IMR-90 (cell line): ENCODE data around the gene RALGAPA2. TPM values are rescaled to one million over a fixed set of nuclear protein-coding genes. Genes with fewer than 3 reads are reported as not detected.

Source experiments
- ATAC-seq: fragments of 200-7000 bp; cut with Tn5 transposase; 2 replicates; pipeline ENCODE4 v1.9.1; 2020; ENCODE audit warnings: low read depth, mild to moderate bottlenecking, moderate library complexity
- BruUV-seq: library from RNA; stranded (reverse); fragments of 400-500 nt; replicated peaks from 2 replicates; lab custom pipeline; 2021; lab: Mats Ljungman, UMichigan
- CTCF ChIA-PET: fragments of 300-600 bp; formaldehyde crosslinking; extraction: SDS; loops from one replicate; lab custom pipeline; 2021; ENCODE audit warnings: antibody characterized with exemption; lab: Yijun Ruan, JAX
- POLR2A ChIA-PET: fragments of 300-600 bp; sonication (Branson Sonifier 250); formaldehyde crosslinking; loops from one replicate; lab custom pipeline; 2022; ENCODE audit warnings: antibody characterized with exemption; ENCODE audit not compliant: unreplicated experiment; lab: Charles Lee
- DNase-seq: peaks from one replicate; pipeline ENCODE4 v3.0.0; 2013
- H2AFZ ChIP-seq: replicated peaks from 2 replicates; pipeline ENCODE3; 2013; ENCODE audit warnings: low read length, mild to moderate bottlenecking; ENCODE audit not compliant: poor library complexity
- H2AK5ac ChIP-seq: 2 replicates; pipeline ENCODE4 v1.6.1; 2013; ENCODE audit warnings: low read depth, low read length, inconsistent platforms
- H2AK9ac ChIP-seq: replicated peaks from 2 replicates; pipeline ENCODE3; 2013; ENCODE audit warnings: mild to moderate bottlenecking, low read depth, low read length, moderate library complexity; ENCODE audit not compliant: poor library complexity
- H2BK120ac ChIP-seq: 2 replicates; pipeline ENCODE4 v1.6.1; 2013; ENCODE audit warnings: low read depth, low read length, inconsistent platforms
- H2BK15ac ChIP-seq: 3 replicates; pipeline ENCODE4 v1.6.1; 2013; ENCODE audit warnings: low read depth, low read length, inconsistent platforms
- H2BK20ac ChIP-seq: 2 replicates; pipeline ENCODE4 v1.6.1; 2013; ENCODE audit warnings: low read depth, mild to moderate bottlenecking, inconsistent platforms, low read length, moderate library complexity
- H2BK5ac ChIP-seq: 2 replicates; pipeline ENCODE4 v1.6.1; 2013; ENCODE audit warnings: mild to moderate bottlenecking, low read depth, low read length, inconsistent platforms; ENCODE audit not compliant: poor library complexity, severe bottlenecking
- H3K14ac ChIP-seq: replicated peaks from 2 replicates; pipeline ENCODE4 v1.6.1; 2013; ENCODE audit warnings: low read depth, low read length, inconsistent platforms
- H3K18ac ChIP-seq: 2 replicates; pipeline ENCODE4 v1.6.1; 2013; ENCODE audit warnings: low read depth, low read length, control low read depth
- H3K23ac ChIP-seq: 2 replicates; pipeline ENCODE4 v1.6.1; 2013; ENCODE audit warnings: low read depth, low read length, inconsistent platforms
- H3K27ac ChIP-seq: 2 replicates; pipeline ENCODE4 v1.5.1; 2013; ENCODE audit warnings: mild to moderate bottlenecking, control low read depth, low read length; ENCODE audit not compliant: insufficient read depth
- H3K27me3 ChIP-seq: 2 replicates; pipeline ENCODE4 v1.6.1; 2013; ENCODE audit warnings: low read length; ENCODE audit not compliant: control insufficient read depth, insufficient read depth
- H3K36me3 ChIP-seq: 2 replicates; pipeline ENCODE4 v1.6.1; 2013; ENCODE audit warnings: low read length, mixed read lengths; ENCODE audit not compliant: control insufficient read depth, insufficient read depth
- H3K4ac ChIP-seq: 2 replicates; pipeline ENCODE4 v1.6.1; 2013; ENCODE audit warnings: low read depth, low read length, inconsistent platforms
- H3K4me1 ChIP-seq: 2 replicates; pipeline ENCODE4 v1.6.1; 2013; ENCODE audit warnings: low read length, mixed read lengths; ENCODE audit not compliant: control insufficient read depth, insufficient read depth
- H3K4me2 ChIP-seq: 2 replicates; pipeline ENCODE4 v1.6.1; 2013; ENCODE audit warnings: low read depth, mild to moderate bottlenecking, control low read depth, low read length, moderate library complexity
- H3K4me3 ChIP-seq: 2 replicates; pipeline ENCODE4 v1.5.1; 2013; ENCODE audit warnings: low read depth, mild to moderate bottlenecking, control low read depth, low read length, moderate library complexity; ENCODE audit not compliant: insufficient read depth
- H3K56ac ChIP-seq: 2 replicates; pipeline ENCODE4 v1.6.1; 2013; ENCODE audit warnings: low read length, inconsistent platforms; ENCODE audit not compliant: insufficient read depth; ENCODE audit errors: extremely low read depth
- H3K79me1 ChIP-seq, 2 experiments: 2 replicates each; pipeline ENCODE4 v1.6.1; 2013; ENCODE audit warnings: low read length in 2 of 2, inconsistent platforms in 1 of 2, low read depth in 1 of 2
- H3K9ac ChIP-seq: 2 replicates; pipeline ENCODE4 v1.6.1; 2013; ENCODE audit warnings: low read depth, low read length, control low read depth
- H3K9me1 ChIP-seq: 2 replicates; pipeline ENCODE4 v1.6.1; 2013; ENCODE audit warnings: low read length, inconsistent platforms; ENCODE audit not compliant: insufficient read depth
- H3K9me3 ChIP-seq: 2 replicates; pipeline ENCODE4 v1.6.1; 2013; ENCODE audit warnings: low read length; ENCODE audit not compliant: control insufficient read depth, insufficient read depth
- H4K20me1 ChIP-seq: 2 replicates; pipeline ENCODE4 v1.6.1; 2013; ENCODE audit warnings: low read length, inconsistent platforms; ENCODE audit not compliant: insufficient read depth
- H4K5ac ChIP-seq: 2 replicates; pipeline ENCODE4 v1.6.1; 2013; ENCODE audit warnings: mild to moderate bottlenecking, low read depth, low read length, control low read depth
- H4K8ac ChIP-seq, 2 experiments: 2 replicates each; pipeline ENCODE4 v1.6.1; 2013; ENCODE audit warnings: low read depth in 2 of 2, low read length in 2 of 2, control low read depth in 1 of 2, inconsistent platforms in 1 of 2
- H4K91ac ChIP-seq: 2 replicates; pipeline ENCODE4 v1.6.1; 2013; ENCODE audit warnings: low read depth, low read length, inconsistent platforms; ENCODE audit not compliant: insufficient read depth
- CHD1 ChIP-seq: IDR thresholded peaks from 2 replicates; pipeline ENCODE4 v1.6.1; 2012; ENCODE audit warnings: low read depth, low read length, improper control_type of control experiment
- CTCF ChIP-seq: conservative IDR thresholded peaks from 2 replicates; pipeline ENCODE4 v1.5.1; 2012; ENCODE audit warnings: mild to moderate bottlenecking, low read depth, low read length, improper control_type of control experiment
- POLR2A ChIP-seq: IDR thresholded peaks from 2 replicates; pipeline ENCODE4 v1.6.1; 2012; ENCODE audit warnings: mild to moderate bottlenecking, low read depth, low read length
- RAD21 ChIP-seq: IDR thresholded peaks from 2 replicates; pipeline ENCODE4 v1.6.1; 2012; ENCODE audit warnings: low read length, improper control_type of control experiment
- WGBS, 2 experiments: methylation state at CpG; one replicate each; pipeline versions ENCODE4 v1.1.5 to v1.1.7; 2013; ENCODE audit warnings: missing lambda C conversion rate in 2 of 2; ENCODE audit not compliant: insufficient read length in 1 of 2; ENCODE audit errors: extremely low coverage in 2 of 2; 5-methylcytosine and 5-hydroxymethylcytosine counted together
- dilution Hi-C: fragments of 300-500 bp; cut with HindIII; formaldehyde crosslinking; loops from one replicate; pipeline ENCODE4 v1.14.3; 2018; ENCODE audit warnings: low sequenced_read_pairs; ENCODE audit not compliant: unreplicated experiment
- in situ Hi-C: fragments of 300-500 bp; cut with MboI; formaldehyde crosslinking; loops from 3 replicates; pipeline ENCODE4 v1.14.3; 2019; ENCODE audit warnings: low sequenced_read_pairs, inconsistent platforms, mixed read lengths
- intact Hi-C: fragments of 100-400 bp; cut with micrococcal nuclease; formaldehyde crosslinking; loops from 2 replicates; pipeline ENCODE4 v1.10.0; 2022
- polyA plus RNA-seq, 3 experiments: library from polyadenylated mRNA; depleted of rRNA; stranded (reverse); fragments of >200 nt; gene quantifications; 2 replicates each; pipeline ENCODE4 v1.2.3, GENCODE V29; 2012; ENCODE audit warnings: low replicate concordance in 1 of 3
- total RNA-seq: library from RNA; depleted of rRNA; stranded (reverse); fragments of >200 nt; gene quantifications from 2 replicates; pipeline ENCODE4 v1.2.3, GENCODE V29; 2012

The RALGAPA2 gene
- total and polyA plus RNA-seq, 2 of the 4 experiments (the other 2 are of a cell fraction), result 1.3 to 3.9 TPM

- ChIA-PET POLR2A (no interaction called here), CTCF (no interaction called here)
- Histone ChIP-seq H3K27ac (no peak overlapping the region), H4K5ac (no peak overlapping the region), H2BK5ac (no peak overlapping the region), H4K20me1 (no peaks in the 10 kb centered on the region), H3K56ac (no peak overlapping the region), H2BK20ac (no peak overlapping the region), H3K9me3 (no peaks in the 10 kb centered on the region), H2AK9ac (no peak overlapping the region), H4K91ac (no peak overlapping the region), H3K14ac (no peak overlapping the region), H3K27me3 (no peaks in the 10 kb centered on the region), H3K18ac (no peak overlapping the region), H3K4me1 (no peaks in the 10 kb centered on the region), H2AFZ (no peak overlapping the region), H2BK15ac (no peak overlapping the region), H3K79me1 (no peaks in the 10 kb centered on the region), H3K4me3 (no peak overlapping the region), H3K4me2 (no peak overlapping the region), H4K8ac (no peak overlapping the region), H2BK120ac (no peak overlapping the region), H2AK5ac (no peak overlapping the region), H3K9me1 (no peaks in the 10 kb centered on the region), H3K9ac (no peak overlapping the region), H3K4ac (no peak overlapping the region), H3K36me3 (no peaks in the 10 kb centered on the region), H3K23ac (no peak overlapping the region)
- ATAC-seq, result no peak
- BruUV-seq, result no TSS peak
- dilution Hi-C loops, result no loop called here
- no peak for TF ChIP-seq CHD1
- no peak for TF ChIP-seq POLR2A
- no peak for TF ChIP-seq CTCF
- no peak for TF ChIP-seq RAD21
- no peak for DNase-seq
- in situ Hi-C loops, result no loop called here
- intact Hi-C loops, result no loop called here
- 62% methylated on average over 3 of the region's 7 CpGs; no CpG with 5 or more reads in 1 of the 2 experiments for WGBS, 2 experiments
Observed at GRCh38 chr20:20680991-20681508, 31.4 kb downstream of the RALGAPA2 start.
